Stimulated activated CD8-positive, alpha-beta memory T cell treated with anti-CD3 and anti-CD28 coated beads, Interleukin-15, amount 100 ng/mL, for 24 hours (primary cell): ENCODE results near the gene WASF3.

ENCODE experiments used
- DNase-seq: peaks from one replicate; pipeline ENCODE4 v3.0.0-alpha.2; 2020; ENCODE audit warnings: low read depth

The WASF3 gene

GRCh38 chr13:26544707-26545106, 12.8 kb upstream of the WASF3 start:
- no peak for DNase-seq

- DNase-seq = no peak
These were observed 9.2 kb upstream of the WASF3 start for GRCh38 chr13:26548205-26548765.

DNA sequence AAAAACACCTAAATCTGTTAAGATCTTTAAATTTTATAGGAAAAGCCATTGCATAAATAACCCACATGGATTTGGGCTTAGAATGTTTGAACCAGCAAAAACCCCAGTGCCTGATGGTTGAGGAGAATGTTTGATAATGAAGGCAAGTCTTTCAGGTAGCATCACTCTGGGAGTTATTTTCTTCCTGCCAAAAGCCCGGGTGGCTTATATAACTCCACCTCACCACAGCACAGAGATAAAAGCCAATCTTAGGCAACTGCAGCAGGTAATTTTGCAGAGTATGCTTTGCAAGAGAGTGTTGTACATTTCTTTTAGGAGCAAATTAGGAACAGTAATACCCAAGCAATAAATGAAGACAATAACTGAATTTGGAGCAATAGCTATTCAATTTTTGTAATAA, 7.8 kb upstream of the WASF3 start:
- DNase-seq = no peak

DNA sequence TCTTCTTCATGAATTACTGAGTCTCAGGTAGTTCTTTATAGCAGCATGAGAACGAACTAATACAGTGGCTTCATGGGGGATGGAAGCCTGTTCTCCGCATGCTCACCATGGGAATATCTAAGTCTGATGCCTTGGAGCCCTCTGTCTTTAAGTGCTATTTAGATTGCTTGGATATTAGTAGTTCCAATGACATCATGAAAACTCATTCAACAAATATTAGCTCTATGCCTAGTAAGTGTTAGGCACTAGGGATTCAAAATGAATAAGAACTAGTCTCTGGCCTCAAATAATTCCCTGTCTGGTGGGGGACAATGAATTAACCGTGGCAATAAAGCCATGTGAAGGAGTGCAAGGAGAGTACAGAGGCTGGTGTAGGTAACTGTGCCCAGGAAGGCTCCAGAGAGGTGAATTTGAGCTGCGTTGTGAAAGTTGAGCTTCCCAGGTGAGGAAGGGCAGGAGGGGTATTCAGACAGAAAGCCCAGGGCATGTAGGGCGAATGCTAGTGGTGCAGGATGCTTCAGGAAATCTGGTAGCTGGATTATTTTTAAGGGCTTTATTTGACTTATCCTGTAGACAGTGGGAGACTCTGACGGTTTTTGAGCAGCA, 6.1 kb upstream of the WASF3 start:
- no peak for DNase-seq

DNA sequence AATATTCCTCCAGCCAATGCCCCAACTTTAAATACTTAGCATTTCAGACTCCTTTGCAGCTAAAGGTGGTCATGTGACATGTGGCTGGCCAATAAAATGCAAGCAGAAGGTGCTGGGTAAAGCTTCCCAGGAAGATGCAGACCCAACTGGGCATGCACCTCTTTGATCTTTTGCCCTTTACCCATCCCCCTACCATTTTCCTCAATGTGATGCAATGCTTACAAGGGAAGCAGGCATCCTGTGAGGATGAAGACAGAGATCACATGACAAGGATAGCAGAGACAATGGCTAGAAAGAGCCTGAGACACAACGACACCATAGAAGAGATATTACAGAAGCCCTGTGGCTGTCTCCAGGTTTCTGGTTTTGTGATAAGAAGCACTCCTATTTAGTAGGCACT, 2.1 kb upstream of the WASF3 start:
- no peak for DNase-seq

- no peak for DNase-seq
These were observed 461 bp upstream of the WASF3 start for GRCh38 chr13:26557051-26557392.

DNA sequence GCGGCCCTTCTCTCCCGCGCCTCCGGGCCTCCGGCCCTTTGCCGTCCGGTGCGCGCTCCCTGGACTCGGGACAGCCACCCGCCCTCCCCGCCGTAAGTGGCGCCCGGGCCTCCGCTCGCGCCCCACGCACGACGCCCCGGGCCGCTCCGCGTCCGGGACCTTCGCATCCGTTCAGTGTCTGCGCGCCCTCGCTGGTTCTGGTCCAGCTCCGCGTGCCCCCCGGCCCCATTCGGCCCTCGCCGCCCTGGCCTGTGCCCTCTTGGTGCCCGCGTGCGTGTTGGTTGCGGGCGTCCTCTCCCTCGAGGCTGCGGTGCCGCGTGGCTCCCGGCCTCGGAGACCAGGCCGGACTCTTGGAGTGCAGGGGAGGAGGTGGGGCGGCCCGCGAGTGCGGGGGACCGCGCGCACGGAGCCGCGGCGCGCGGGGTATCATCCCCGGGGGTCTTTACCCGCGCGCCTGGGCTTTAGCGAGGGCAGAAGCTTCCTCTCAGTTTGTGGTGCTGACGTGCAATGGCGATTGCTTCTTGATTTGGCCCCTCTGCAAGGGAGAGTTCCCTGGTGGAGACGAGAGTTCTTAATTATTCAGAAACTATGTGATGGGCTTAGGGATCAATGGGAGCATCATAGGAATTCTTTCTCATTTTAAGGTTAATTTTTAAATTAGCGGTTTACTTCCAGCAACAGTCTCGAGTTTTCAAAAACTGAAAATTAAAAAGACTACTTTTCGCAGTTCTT, 757 bp downstream of the WASF3 start:
- no peak for DNase-seq

DNA sequence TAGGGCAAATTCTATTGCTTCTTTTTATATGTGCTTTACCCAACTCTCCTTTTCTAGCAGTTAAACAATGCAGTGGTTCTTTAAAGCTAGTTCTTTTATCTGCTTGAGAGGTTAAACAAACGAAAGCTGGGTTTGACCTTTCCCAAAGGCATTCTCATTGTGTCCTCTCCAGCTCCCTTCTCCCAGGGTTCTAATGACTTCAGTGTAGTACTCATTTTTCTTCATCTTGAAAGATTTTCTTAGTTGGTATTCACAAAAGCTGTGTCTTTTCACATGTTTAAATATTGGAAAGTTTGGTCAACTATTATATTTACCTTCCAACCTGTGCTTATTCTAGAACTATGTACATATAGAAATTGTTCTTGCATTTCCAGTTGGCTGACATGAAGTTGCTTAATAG, 1.5 kb downstream of the WASF3 start:
- DNase-seq = no peak

DNA sequence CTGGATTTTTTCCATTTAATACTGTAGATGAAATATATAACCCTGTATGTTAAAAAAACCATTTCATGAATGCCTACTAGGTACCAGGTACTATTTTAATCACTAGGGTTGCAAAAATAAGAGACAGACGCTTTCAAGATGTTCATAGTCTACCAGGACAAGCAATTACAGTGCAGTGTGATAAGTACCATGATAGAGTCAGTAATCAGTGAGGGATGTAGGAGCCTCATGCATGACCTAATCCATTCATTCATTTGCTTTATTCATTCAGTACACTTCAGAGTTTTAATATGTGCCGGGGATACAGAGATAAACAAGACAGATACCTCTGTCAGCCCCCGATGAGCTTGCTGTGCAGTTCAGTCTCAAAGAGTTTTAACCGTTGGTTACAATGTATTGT, 3.0 kb downstream of the WASF3 start:
- no peak for DNase-seq

DNA sequence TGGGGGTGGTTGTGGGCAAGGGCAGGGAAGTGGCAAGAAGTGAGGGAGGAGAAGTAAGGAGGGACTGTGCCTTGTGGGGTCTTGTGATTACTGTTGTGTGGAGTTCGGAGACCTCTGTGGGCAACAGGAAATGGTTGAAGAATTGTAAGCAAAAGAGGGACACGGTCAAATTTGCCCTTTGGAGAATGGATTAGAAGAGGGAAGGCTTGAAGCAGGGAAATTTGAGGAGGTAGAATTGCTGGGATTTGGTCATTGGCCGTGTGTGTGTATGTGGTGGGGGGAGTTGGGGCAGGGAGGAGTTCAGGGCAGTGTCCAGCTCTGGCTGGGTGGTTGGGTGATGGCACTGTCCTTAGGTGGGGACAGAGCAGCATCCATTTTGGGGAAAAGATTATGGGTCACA, 3.6 kb downstream of the WASF3 start:
- no peak for DNase-seq

DNA sequence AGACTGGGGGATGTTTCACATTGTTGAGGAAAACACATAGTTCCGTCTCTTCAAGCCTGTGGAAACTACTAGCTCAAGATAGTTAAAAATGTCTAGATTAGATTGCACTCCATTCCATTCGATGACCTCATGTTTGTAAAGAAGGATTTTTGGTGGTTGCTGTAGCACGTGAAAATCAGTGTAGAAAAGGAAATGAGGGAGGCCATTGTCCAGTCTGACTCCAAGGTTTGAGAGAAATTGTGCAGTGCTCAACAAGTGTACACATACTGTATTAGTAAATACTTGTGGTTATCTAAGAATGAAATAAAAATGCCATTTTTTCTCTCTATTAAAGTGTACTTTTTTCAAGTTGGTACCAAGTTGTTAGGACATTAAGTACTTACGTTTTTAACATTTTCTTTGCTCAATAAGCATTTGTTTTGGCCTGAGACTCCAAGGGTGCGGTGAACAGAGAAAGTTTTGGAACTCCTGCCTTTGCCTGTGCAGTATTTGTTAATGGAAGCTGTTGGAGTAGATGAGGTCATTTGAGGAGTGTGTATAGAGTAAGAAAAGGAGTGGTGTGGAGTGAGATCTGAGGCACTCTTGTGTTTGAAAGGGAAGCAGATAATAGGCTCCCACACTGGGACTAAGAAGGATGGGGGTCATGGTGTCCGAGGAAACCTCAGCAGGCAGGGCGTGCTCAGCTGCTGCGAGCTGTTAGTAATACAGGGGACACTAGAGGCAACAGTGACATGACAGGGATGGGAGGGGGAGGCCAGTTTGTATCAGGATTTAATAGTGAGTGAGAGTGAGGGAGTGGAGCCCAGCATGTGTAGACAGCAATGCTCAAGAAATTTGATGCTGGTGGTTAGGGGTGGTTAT, 4.4 kb downstream of the WASF3 start:
- DNase-seq = no peak

DNA sequence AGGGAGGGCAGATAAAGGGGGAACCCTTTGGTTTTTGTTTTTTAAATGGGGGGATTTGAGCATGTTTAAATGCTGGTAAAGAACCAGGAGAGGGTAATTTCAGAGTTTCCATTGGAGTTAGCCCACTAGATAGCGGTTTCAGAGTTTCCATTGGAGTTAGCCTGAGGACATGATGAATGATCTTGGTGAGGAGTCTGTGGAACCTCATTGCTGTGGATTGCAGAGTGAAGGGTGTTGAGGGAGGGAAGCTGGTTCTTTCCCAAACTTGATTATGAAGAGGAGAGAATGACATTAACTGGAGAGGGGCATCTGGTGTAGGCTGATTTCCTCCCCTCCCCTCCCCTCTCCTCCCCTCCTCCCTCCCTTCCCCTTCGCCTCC, 5.0 kb downstream of the WASF3 start:
- no peak for DNase-seq

DNA sequence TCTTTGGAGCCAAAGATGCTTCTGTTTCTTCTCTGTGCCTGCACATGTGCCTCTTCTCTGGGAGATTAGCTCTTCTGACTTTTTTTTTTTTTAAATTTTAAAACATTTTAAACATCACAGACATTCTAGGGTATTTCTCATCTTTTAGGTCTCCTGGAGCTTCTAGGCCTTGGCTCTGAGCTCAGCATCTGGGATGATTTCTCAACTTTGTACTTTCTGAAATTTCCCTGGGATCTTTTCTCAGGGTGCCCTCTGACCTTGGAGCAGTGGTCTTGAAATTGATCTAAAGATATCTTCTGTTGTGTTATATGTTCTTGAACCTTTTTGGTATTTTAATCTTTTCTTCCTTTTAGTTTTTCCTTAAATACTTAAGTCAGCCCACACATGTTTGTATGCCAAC, 6.2 kb downstream of the WASF3 start:
- DNase-seq = no peak

GRCh38 chr13:26568132-26568815, 10.8 kb downstream of the WASF3 start:
- no peak for DNase-seq

DNA sequence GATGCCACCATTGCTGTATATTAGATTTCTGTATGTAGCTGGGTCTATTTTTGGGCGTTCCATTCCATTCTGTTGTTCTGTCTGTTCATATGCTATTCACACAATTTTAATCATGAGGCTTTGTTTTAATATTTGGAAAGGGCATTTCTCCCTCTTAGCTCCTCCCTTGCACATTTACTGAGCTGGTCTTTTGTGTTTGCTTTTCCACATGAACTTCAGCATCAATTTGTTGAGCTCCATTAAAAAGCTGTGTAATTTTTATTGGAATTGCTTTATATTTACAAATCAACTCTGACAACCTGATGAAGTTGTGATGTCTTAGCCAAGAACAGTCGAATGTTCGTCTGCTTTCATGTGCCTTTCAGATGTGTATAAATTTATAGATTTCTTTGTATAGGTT, 14.0 kb downstream of the WASF3 start:
- no peak for DNase-seq

DNA sequence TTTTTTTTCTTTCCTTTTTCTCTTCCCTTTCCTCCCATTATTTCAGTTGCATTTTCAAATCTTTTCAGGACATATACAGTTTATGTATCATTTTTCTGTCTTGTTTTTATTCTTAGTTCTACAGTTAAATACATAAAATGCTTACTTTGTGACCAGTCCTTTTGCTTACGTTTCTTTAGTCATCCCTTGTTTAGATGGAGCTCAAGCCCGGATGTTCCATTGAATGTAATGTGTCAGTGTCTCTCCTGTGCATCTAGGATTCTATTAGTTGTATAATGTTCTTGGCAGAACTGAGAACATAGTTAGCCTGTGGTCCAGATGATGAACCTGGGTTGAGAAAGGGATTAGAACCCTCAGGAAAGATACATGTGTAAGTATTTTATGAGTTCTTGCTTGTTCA, 17.8 kb downstream of the WASF3 start:
- DNase-seq = no peak

GRCh38 chr13:26579580-26579979, 22.1 kb downstream of the WASF3 start:
- DNase-seq = no peak

GRCh38 chr13:26583662-26584061, 26.2 kb downstream of the WASF3 start:
- no peak for DNase-seq

- no peak for DNase-seq
These were observed 27.2 kb downstream of the WASF3 start for GRCh38 chr13:26584713-26585112.

DNA sequence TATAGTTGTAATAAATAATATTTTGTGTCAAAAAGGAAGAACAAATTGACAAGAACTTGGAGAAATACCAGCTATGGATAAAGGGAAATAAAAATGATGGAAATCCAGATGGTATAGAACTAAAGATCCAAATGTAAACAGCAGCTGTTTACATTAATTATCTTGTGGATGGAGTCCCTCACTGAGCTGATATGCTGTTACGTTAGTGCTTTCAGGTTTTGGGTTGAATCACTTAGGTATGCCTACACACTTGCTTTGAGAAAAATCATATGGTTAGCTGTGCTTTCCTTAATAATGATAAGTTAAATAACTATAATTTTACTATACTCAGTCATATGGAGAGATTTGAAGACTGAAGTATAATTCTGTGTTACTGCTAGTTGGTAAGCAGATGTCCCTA, 27.7 kb downstream of the WASF3 start:
- no peak for DNase-seq

- DNase-seq = no peak
These were observed 29.8 kb downstream of the WASF3 start for GRCh38 chr13:26587251-26587650.

DNA sequence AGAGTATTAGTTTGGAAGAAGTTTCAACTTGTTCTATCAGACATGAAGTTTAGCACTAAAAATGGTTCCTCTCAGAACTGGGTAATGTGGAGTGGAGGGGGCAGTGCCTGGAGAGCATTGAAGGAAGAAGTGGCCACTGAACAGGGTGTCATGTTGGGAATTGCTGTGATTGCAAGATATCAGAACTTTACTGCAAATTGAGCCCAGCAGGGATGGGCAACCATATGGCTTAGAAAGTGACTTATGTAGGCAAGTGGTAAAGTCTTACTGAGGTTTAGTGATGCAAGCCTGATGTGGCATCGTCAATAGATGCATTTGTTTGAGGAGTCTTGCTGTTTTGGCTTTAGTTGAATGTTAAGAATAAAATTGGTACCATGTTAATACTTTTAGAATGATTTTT, 31.7 kb downstream of the WASF3 start:
- DNase-seq = no peak
